ENCODE measurements around the gene AKAP5. TPM values are rescaled to one million over a fixed set of nuclear protein-coding genes. Genes with fewer than 3 reads are reported as not detected.
"Not testable (repeated sequence)": the region's sequence is repeated elsewhere in the genome, so short reads cannot be mapped to it uniquely, and the experiment has no call there.

The AKAP5 gene
- total RNA-seq, 1 experiment from 2014 or later: 0.14 TPM

DNA sequence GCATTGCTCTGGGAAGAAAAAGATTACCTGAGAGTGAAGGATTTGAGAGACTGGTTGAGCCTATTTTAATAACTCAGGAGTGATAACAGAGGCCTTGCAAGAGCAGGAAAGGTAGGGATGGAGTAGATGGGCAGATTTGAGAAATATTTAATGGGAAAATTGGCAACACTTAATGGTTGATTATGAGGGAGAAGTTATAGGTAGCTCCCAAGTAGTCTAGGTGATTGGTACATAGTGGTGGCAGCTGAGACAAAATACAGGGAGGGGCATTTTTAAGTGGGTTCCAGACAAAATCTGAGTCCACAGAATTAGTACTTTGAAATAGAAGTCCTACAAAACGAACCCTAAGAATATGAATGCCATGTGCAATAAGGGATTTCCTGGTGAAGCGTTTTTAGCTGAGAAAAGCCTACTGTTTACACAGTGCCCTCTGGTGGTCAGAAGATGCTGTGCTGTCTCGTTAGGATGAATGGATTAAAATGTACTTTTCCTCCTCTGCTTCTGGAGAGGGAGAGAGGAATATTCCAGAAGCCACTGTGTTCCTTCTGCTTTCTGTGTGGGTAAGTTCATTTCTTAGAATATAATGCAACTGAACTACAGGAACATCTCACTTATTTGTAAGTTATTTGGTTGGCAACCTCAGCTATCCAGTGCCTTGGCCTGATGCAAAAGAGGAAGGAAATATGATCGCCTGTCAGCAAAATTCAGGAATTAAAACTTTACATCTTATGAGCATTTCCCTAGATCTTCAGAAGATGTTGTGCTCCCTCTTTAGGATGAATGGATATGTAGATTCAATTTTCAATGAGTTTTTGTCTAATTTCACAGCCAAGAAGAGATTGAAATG, 45.7 kb downstream of the AKAP5 start:
- Mint-ChIP-seq H3K4me3 (ENCODE audit: unreplicated experiment) (no peak overlapping the region), H3K4me1 (ENCODE audit: insufficient read depth, unreplicated experiment) (peaks cover 30% of the 10 kb centered on the region), H3K9me3 (ENCODE audit: unreplicated experiment) (no peaks in the 10 kb centered on the region), H3K27me3 (ENCODE audit: insufficient read depth, unreplicated experiment) (no peaks in the 10 kb centered on the region), H3K27ac (ENCODE audit: low read depth, unreplicated experiment) (peak overlapping the region; percentile 32), H3K36me3 (ENCODE audit: insufficient read depth, unreplicated experiment) (peaks cover 4% of the 10 kb centered on the region)
- ChIA-PET POLR2A (interaction anchor here (0.5 to 1.7 kb wide), 10 partner anchors 9 to 351 kb away, joined by 3 to 20 read pairs (median 3); no protein-coding TSS in a partner anchor), CTCF (interaction anchor here (0.6 to 2.0 kb wide), 24 partner anchors 9 to 1445 kb away, joined by 3 to 14 read pairs (median 3); partner anchors contain the start of gene AKAP5)
- no TSS peak for BruUV-seq (replicated peaks)
- intact Hi-C loops (cut with micrococcal nuclease): loop anchor here (1.0 kb wide), 1 partner anchor 81 kb away; no protein-coding TSS in a partner anchor
- TF ChIP-seq, protein P1, sequence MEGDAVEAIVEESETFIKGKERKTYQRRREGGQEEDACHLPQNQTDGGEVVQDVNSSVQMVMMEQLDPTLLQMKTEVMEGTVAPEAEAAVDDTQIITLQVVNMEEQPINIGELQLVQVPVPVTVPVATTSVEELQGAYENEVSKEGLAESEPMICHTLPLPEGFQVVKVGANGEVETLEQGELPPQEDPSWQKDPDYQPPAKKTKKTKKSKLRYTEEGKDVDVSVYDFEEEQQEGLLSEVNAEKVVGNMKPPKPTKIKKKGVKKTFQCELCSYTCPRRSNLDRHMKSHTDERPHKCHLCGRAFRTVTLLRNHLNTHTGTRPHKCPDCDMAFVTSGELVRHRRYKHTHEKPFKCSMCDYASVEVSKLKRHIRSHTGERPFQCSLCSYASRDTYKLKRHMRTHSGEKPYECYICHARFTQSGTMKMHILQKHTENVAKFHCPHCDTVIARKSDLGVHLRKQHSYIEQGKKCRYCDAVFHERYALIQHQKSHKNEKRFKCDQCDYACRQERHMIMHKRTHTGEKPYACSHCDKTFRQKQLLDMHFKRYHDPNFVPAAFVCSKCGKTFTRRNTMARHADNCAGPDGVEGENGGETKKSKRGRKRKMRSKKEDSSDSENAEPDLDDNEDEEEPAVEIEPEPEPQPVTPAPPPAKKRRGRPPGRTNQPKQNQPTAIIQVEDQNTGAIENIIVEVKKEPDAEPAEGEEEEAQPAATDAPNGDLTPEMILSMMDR (IDR thresholded peaks at IDR 0.05; ENCODE audit: unreplicated experiment): peak; percentile 80
- peak; percentile 77 for DNase-seq (ENCODE audit: unreplicated experiment)

DNA sequence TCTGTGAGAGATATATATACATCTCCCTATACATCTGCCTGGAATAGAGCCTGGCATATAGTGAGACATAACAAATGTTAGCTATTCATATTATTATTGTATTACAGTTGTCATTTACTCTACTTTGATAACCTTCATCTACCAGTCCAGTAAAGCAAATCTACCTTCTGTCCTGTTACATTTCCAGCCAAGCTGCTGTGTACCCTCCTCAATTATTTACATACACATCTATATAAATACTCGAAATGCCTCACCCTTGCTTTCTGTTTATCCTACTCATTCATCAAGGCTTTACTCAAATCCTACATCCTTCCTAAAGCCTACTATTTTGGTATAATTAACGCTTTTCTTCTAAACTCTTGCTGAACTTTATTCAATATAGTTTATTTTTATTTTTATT, 48.0 kb downstream of the AKAP5 start:
- Mint-ChIP-seq H3K9me3 (ENCODE audit: unreplicated experiment) (no peaks in the 10 kb centered on the region), H3K27ac (ENCODE audit: low read depth, unreplicated experiment) (no peak overlapping the region), H3K4me3 (ENCODE audit: unreplicated experiment) (no peak overlapping the region), H3K4me1 (ENCODE audit: insufficient read depth, unreplicated experiment) (peaks cover 15% of the 10 kb centered on the region), H3K27me3 (ENCODE audit: insufficient read depth, unreplicated experiment) (no peaks in the 10 kb centered on the region), H3K36me3 (ENCODE audit: insufficient read depth, unreplicated experiment) (peaks cover 4% of the 10 kb centered on the region)
- TF ChIP-seq, protein P1 (IDR thresholded peaks at IDR 0.05; ENCODE audit: unreplicated experiment): no peak
- ChIA-PET CTCF (interaction anchor here (0.6 to 1.2 kb wide), 3 partner anchors 66 to 123 kb away, joined by 3 to 4 read pairs (median 3); no protein-coding TSS in a partner anchor), POLR2A (interaction anchor here (1.7 kb wide), 1 partner anchor 11 kb away, joined by 6 read pairs; no protein-coding TSS in a partner anchor)
- DNase-seq (ENCODE audit: unreplicated experiment): no peak
- intact Hi-C loops (cut with micrococcal nuclease): no loop called here
- no TSS peak for BruUV-seq (replicated peaks)

DNA sequence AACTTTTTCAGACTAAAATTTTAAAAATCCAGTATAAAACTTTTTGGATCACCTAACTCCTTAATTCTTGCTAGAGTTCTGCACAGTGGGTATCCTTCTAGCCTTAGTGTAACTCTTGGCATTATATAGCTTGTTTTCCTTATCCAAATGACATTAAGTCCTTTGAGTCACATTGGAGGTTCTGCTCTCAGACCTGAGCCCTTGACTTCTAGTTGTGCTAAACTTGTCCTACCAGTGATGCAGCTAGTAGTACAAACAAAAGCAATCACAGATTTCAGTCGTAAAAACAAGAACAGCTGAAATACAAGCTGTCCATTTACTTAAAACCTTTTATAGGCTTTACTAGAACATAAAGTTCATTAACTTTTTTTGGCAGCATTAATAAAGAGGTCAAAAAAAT, 49.8 kb downstream of the AKAP5 start:
- BruUV-seq (replicated peaks): no TSS peak
- Mint-ChIP-seq H3K4me3 (ENCODE audit: unreplicated experiment) (no peak overlapping the region), H3K36me3 (ENCODE audit: insufficient read depth, unreplicated experiment) (peaks cover under 1% of the 10 kb centered on the region), H3K27ac (ENCODE audit: low read depth, unreplicated experiment) (no peak overlapping the region), H3K9me3 (ENCODE audit: unreplicated experiment) (no peaks in the 10 kb centered on the region), H3K4me1 (ENCODE audit: insufficient read depth, unreplicated experiment) (peaks cover 13% of the 10 kb centered on the region), H3K27me3 (ENCODE audit: insufficient read depth, unreplicated experiment) (no peaks in the 10 kb centered on the region)
- CTCF ChIA-PET: interaction anchor here (1.1 to 2.7 kb wide), 3 partner anchors 41 to 377 kb away, joined by 5 to 14 read pairs (median 7); no protein-coding TSS in a partner anchor
- intact Hi-C loops (cut with micrococcal nuclease): no loop called here
- POLR2A ChIA-PET: interaction anchor here (0.6 to 3.3 kb wide), 8 partner anchors 9 to 139 kb away, joined by 3 to 18 read pairs (median 4); partner anchors contain the start of genes ZBTB1 and ZBTB25
- TF ChIP-seq, protein P1 (IDR thresholded peaks at IDR 0.05; ENCODE audit: unreplicated experiment): no peak
- DNase-seq (ENCODE audit: unreplicated experiment): no peak

DNA sequence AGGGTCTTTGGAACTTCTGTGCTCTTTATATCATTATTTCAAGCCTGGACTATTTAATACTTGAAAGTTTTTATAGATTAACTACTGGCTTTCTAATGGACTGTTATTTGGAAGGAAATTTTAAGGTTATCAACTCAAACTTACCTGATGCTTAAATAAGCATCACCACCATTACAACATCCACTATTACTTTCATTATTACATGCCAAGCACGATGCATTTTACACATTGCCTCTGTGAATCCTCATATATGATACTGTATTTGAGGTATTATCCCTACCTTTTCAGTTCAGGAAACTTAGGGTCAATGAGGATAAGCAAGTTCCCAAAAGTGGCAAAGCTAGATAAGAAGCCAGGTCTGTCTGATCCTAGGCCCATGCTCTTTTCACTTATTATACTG, 51.7 kb downstream of the AKAP5 start:
- ChIA-PET CTCF (interaction anchor here (1.6 to 2.7 kb wide), 2 partner anchors 119 to 375 kb away, joined by 7 to 14 read pairs; no protein-coding TSS in a partner anchor), POLR2A (interaction anchor here (1.5 to 3.3 kb wide), 3 partner anchors 11 to 21 kb away, joined by 4 to 18 read pairs (median 5); partner anchors contain the start of gene ZBTB1)
- Mint-ChIP-seq H3K4me3 (ENCODE audit: unreplicated experiment) (no peak overlapping the region), H3K36me3 (ENCODE audit: insufficient read depth, unreplicated experiment) (no peaks in the 10 kb centered on the region), H3K4me1 (ENCODE audit: insufficient read depth, unreplicated experiment) (peaks cover 3% of the 10 kb centered on the region), H3K27ac (ENCODE audit: low read depth, unreplicated experiment) (no peak overlapping the region), H3K27me3 (ENCODE audit: insufficient read depth, unreplicated experiment) (no peaks in the 10 kb centered on the region), H3K9me3 (ENCODE audit: unreplicated experiment) (no peaks in the 10 kb centered on the region)
- intact Hi-C loops (cut with micrococcal nuclease): no loop called here
- BruUV-seq (replicated peaks): no TSS peak
- no peak for DNase-seq (ENCODE audit: unreplicated experiment)
- TF ChIP-seq, protein P1 (IDR thresholded peaks at IDR 0.05; ENCODE audit: unreplicated experiment): no peak

DNA sequence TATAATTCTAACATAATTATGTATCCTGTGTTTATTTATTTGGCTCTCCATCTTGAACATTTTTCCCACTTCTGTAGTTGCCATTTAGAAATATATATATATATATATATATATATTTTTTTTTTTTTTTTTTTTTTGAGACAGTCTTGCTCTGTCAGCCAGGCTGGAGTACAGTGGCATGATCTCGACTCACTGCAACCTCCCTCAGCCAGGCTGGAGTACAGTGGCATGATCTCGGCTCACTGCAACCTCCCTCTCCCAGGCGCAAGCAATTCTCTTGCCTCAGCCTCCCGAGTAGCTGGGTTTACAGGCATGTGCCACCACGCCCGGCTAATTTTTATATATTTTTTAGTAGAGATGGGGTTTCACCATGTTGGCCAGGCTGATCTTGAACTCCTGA, 52.4 kb downstream of the AKAP5 start:
- H3K27me3 Mint-ChIP-seq (ENCODE audit: insufficient read depth, unreplicated experiment): not testable (repeated sequence)
- CTCF ChIA-PET: interaction anchor here (0.7 to 1.1 kb wide), 2 partner anchors 9 to 87 kb away, joined by 4 read pairs; no protein-coding TSS in a partner anchor

More for the DNA sequence above, 52.4 kb downstream of the AKAP5 start:
- H3K36me3 Mint-ChIP-seq (ENCODE audit: insufficient read depth, unreplicated experiment); DNase-seq (ENCODE audit: unreplicated experiment); H3K4me1 Mint-ChIP-seq (ENCODE audit: insufficient read depth, unreplicated experiment); BruUV-seq (replicated peaks); intact Hi-C loops (cut with micrococcal nuclease); H3K9me3 Mint-ChIP-seq (ENCODE audit: unreplicated experiment); H3K27ac Mint-ChIP-seq (ENCODE audit: low read depth, unreplicated experiment); H3K4me3 Mint-ChIP-seq (ENCODE audit: unreplicated experiment): not testable (repeated sequence)
- POLR2A ChIA-PET: interaction anchor here (0.6 to 1.9 kb wide), 4 partner anchors 12 to 254 kb away, joined by 3 to 9 read pairs (median 4); no protein-coding TSS in a partner anchor
